Neural progenitor cell (in vitro differentiated cells): ENCODE results near the gene GALR1.

Experiments
- EZH2 ChIP-seq: fragments of 200-600 bp; sonication (generic); IDR thresholded peaks from 2 replicates; pipeline ENCODE4 v1.6.1; 2017; ENCODE audit warnings: antibody characterized with exemption, mild to moderate bottlenecking, moderate library complexity
- EZH2phosphoT487 ChIP-seq: fragments of 200-600 bp; sonication (generic); IDR thresholded peaks from 2 replicates; pipeline ENCODE4 v1.6.1; 2017; ENCODE audit warnings: antibody characterized with exemption
- TF ChIP-seq, protein P1 (sequence below): fragments of 200-600 bp; sonication (generic); IDR thresholded peaks from 2 replicates; pipeline ENCODE4 v1.5.1; 2017; ENCODE audit warnings: antibody characterized with exemption, mild to moderate bottlenecking

- TF ChIP-seq, protein P1, sequence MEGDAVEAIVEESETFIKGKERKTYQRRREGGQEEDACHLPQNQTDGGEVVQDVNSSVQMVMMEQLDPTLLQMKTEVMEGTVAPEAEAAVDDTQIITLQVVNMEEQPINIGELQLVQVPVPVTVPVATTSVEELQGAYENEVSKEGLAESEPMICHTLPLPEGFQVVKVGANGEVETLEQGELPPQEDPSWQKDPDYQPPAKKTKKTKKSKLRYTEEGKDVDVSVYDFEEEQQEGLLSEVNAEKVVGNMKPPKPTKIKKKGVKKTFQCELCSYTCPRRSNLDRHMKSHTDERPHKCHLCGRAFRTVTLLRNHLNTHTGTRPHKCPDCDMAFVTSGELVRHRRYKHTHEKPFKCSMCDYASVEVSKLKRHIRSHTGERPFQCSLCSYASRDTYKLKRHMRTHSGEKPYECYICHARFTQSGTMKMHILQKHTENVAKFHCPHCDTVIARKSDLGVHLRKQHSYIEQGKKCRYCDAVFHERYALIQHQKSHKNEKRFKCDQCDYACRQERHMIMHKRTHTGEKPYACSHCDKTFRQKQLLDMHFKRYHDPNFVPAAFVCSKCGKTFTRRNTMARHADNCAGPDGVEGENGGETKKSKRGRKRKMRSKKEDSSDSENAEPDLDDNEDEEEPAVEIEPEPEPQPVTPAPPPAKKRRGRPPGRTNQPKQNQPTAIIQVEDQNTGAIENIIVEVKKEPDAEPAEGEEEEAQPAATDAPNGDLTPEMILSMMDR = no peak
- TF ChIP-seq EZH2 = no peak
- TF ChIP-seq EZH2phosphoT487 = no peak
Measured at GRCh38 chr18:77262643-77263465, 13.2 kb downstream of the GALR1 start.
